HepG2 (cell line): ENCODE data around the gene DTX2. TPM values are rescaled to one million over a fixed set of nuclear protein-coding genes. Genes with fewer than 3 reads are reported as not detected.

Source experiments
- CBX2 ChIP-seq, 2 experiments: fragments of 200-600 bp in 1 of 2; sonication (generic); formaldehyde crosslinking in 1 of 2; IDR thresholded peaks; 2 replicates each; pipeline versions ENCODE4 v1.7.0 to v1.8.1; 2018 to 2022; ENCODE audit warnings: low read depth in 2 of 2, low read length in 1 of 2, mild to moderate bottlenecking in 1 of 2, missing genetic modification reagents in 1 of 2
- CCDC6 ChIP-seq: sonication (generic); formaldehyde crosslinking; IDR thresholded peaks from 2 replicates; pipeline ENCODE4 v1.8.1; 2022; ENCODE audit warnings: mild to moderate bottlenecking, missing genetic modification reagents, moderate library complexity
- GATA4 ChIP-seq: sonication (generic); IDR thresholded peaks from 2 replicates; pipeline ENCODE4 v1.6.1; 2016; ENCODE audit warnings: antibody characterized with exemption, low read depth, borderline replicate concordance
- GTF2F1 ChIP-seq: fragments of 150-350 bp; IDR thresholded peaks from 2 replicates; pipeline ENCODE4 v1.6.1; 2014; ENCODE audit warnings: low read length
- KLF15 ChIP-seq: sonication (generic); formaldehyde crosslinking; IDR thresholded peaks from 2 replicates; pipeline ENCODE4 v1.8.1; 2023; ENCODE audit warnings: borderline replicate concordance, mild to moderate bottlenecking, inconsistent platforms, missing genetic modification reagents, mixed read lengths
- KMT2A ChIP-seq: sonication (generic); formaldehyde crosslinking; IDR thresholded peaks from 2 replicates; pipeline ENCODE4 v1.4.0; 2020; ENCODE audit warnings: missing genetic modification reagents
- MYC ChIP-seq: sonication (generic); formaldehyde crosslinking; IDR thresholded peaks from 2 replicates; pipeline ENCODE4 v1.9.0; 2021; ENCODE audit warnings: missing genetic modification reagents, borderline replicate concordance
- REPIN1 ChIP-seq: sonication (generic); formaldehyde crosslinking; IDR thresholded peaks from 2 replicates; pipeline ENCODE4 v1.8.0; 2022; ENCODE audit warnings: missing genetic modification reagents, low read depth, mild to moderate bottlenecking, borderline replicate concordance
- SIN3B ChIP-seq: fragments of 150-350 bp; IDR thresholded peaks from 2 replicates; pipeline ENCODE4 v1.6.1; 2014; ENCODE audit warnings: low read length
- SP4 ChIP-seq: sonication (generic); formaldehyde crosslinking; IDR thresholded peaks from 2 replicates; pipeline ENCODE4 v1.8.1; 2023; ENCODE audit warnings: mild to moderate bottlenecking, missing genetic modification reagents
- ZBED4 ChIP-seq: sonication (generic); formaldehyde crosslinking; IDR thresholded peaks from 2 replicates; pipeline ENCODE4 v1.4.0; 2020; ENCODE audit warnings: missing genetic modification reagents, borderline replicate concordance
- ZNF333 ChIP-seq: sonication (generic); formaldehyde crosslinking; IDR thresholded peaks from 2 replicates; pipeline ENCODE4 v1.4.0; 2020; ENCODE audit warnings: mild to moderate bottlenecking, missing genetic modification reagents, borderline replicate concordance
- ZNF572 ChIP-seq: sonication (generic); formaldehyde crosslinking; IDR thresholded peaks from 2 replicates; pipeline ENCODE4 v1.5.1; 2020; ENCODE audit warnings: mild to moderate bottlenecking, missing genetic modification reagents
- ZNF646 ChIP-seq: sonication (generic); formaldehyde crosslinking; IDR thresholded peaks from 2 replicates; pipeline ENCODE4 v1.9.0; 2021; ENCODE audit warnings: mild to moderate bottlenecking, missing genetic modification reagents
- ZNF660 ChIP-seq: sonication (generic); formaldehyde crosslinking; IDR thresholded peaks from 2 replicates; pipeline ENCODE4 v1.5.1; 2020; ENCODE audit warnings: mild to moderate bottlenecking, low read depth, missing genetic modification reagents, borderline replicate concordance
- ZNF878 ChIP-seq: sonication (generic); formaldehyde crosslinking; IDR thresholded peaks from 2 replicates; pipeline ENCODE4 v1.8.1; 2023; ENCODE audit warnings: mild to moderate bottlenecking, missing genetic modification reagents, moderate library complexity
- polyA plus RNA-seq, 8 experiments: library from polyadenylated mRNA; depleted of rRNA in 3 of 8; stranded (reverse) in 7 of 8; unstranded in 1 of 8; fragments of >200 nt; fragmentation: Illumina TruSeq in 4 of 8; extraction: Trizol in 4 of 8; gene quantifications; 2 replicates each; pipeline versions ENCODE4 v1.2.1 to v1.2.3, GENCODE V29; 2011 to 2016; ENCODE audit warnings: low read depth in 4 of 8, missing spikeins in 1 of 8, mixed read lengths in 1 of 8; ENCODE audit not compliant: insufficient read depth in 1 of 8
- total RNA-seq, 5 experiments: library from RNA; depleted of rRNA; stranded (reverse); fragments of >200 nt; fragmentation: Illumina TruSeq; extraction: Trizol; gene quantifications; 2 replicates each; pipeline ENCODE4 v1.2.3, GENCODE V29; 2016; ENCODE audit warnings: low read depth in 1 of 5
- TF ChIP-seq, protein P1 (sequence below): sonication (generic); formaldehyde crosslinking; IDR thresholded peaks from 2 replicates; pipeline ENCODE4 v1.4.0; 2020; ENCODE audit warnings: missing genetic modification reagents; ENCODE audit errors: not compliant biosample characterization

DTX2 gene
- total and polyA plus RNA-seq, 2 of the 13 experiments (the other 11 are each of a cell fraction or from before 2014, with no cell fraction given) = 5.5 to 6.2 TPM

DNA sequence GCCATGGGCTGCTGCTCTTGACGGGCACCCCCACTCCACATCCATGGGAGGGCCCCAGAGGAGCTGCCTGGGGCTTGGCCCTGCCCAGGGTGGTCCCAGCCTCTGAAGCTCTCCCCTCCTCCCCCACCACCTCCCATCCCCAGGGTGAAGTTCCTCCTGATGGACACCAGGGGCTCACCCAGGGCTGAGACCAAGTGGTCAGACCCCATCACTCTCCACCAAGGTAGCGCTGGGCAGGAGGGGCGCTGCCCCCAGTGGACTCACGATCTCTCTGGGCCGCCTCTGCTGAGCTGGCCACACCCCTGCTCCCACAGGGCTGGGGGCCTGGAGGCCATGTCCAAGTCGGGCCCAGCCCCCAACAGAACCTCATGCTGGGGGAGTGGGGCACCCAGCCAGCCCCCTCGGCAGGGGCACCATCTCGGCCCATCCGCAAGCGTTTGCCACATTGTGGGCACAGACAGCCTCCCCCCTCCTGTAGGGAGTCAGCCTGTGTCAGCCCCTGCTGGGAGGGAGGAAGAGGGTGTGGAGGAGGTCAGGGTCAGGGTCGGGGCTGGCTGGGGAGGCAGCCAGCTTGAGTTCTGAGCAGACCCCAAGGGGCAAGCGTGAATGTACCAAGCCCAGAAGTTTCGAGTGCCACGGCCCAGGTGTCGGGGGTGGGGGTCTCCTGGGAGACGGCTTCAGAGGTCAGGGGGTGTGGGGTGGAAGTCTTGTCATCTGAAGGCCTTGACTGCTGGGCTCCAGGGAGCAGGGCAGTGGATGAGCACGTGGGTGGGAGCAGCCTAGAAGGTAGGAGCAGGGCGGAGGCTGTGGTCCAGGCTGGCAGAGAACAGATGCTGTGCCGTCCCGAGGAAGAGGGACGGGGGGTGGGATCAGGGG is 51.7 kb downstream of the DTX2 start (continued):
- TF ChIP-seq ZNF660 (CRISPR knock-in tag) (no peak), CBX2 (IDR thresholded peaks at IDR 0.05; ENCODE audit: low read depth, low read length) (no peak), CBX2 (CRISPR knock-in tag; IDR thresholded peaks at IDR 0.05; ENCODE audit: low read depth) (no peak), ZNF878 (CRISPR knock-in tag) (no peak), GTF2F1 (no peak), ZNF646 (no peak), ZBED4 (no peak), SIN3B (no peak), ZNF572 (CRISPR knock-in tag) (peak; percentile 88; the same call in 1 of the 2 replicates), GATA4 (no peak), MYC (CRISPR knock-in tag) (no peak), KLF15 (no peak), KMT2A (no peak), REPIN1 (no peak), CCDC6 (CRISPR knock-in tag) (no peak), SP4 (CRISPR knock-in tag) (no peak; the same call in 1 of the 2 replicates), ZNF333 (CRISPR knock-in tag) (no peak)
- TF ChIP-seq, protein P1, sequence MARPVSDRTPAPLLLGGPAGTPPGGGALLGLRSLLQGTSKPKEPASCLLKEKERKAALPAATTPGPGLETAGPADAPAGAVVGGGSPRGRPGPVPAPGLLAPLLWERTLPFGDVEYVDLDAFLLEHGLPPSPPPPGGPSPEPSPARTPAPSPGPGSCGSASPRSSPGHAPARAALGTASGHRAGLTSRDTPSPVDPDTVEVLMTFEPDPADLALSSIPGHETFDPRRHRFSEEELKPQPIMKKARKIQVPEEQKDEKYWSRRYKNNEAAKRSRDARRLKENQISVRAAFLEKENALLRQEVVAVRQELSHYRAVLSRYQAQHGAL = no peak
